ENCODE results near the gene NABP1.
A peak's percentile ranks its signal among the peaks of the same experiment; 100 is the strongest.

NABP1 gene

GRCh38 chr2:191670787-191671186, 7.1 kb upstream of the NABP1 start:
- no peak for TF ChIP-seq CTCF (IDR thresholded peaks at IDR 0.05; ENCODE audit: unreplicated experiment in 3 of 3)
- Mint-ChIP-seq H3K36me3 (ENCODE audit: low read depth) (no peaks in the 10 kb centered on the region), H3K4me3 (no peak overlapping the region), H3K27ac (no peak overlapping the region), H3K27me3 (ENCODE audit: low read depth) (no peaks in the 10 kb centered on the region), H3K4me1 (no peaks in the 10 kb centered on the region), H3K9me3 (peaks cover 3% of the 10 kb centered on the region)

- H3K4me3 Mint-ChIP-seq = peak overlapping the region; percentile 89 to 93 (median 91)
- H3K36me3 Mint-ChIP-seq (ENCODE audit: low read depth) = no peaks in the 10 kb centered on the region
- H3K27me3 Mint-ChIP-seq (ENCODE audit: low read depth) = no peaks in the 10 kb centered on the region
- H3K27ac Mint-ChIP-seq = peak overlapping the region; percentile 65 to 98 (median 82)
- peaks cover 15% of the 10 kb centered on the region for H3K4me1 Mint-ChIP-seq
- TF ChIP-seq CTCF (IDR thresholded peaks at IDR 0.05; ENCODE audit: unreplicated experiment in 3 of 3) = no peak
- peaks cover 3% of the 10 kb centered on the region for H3K9me3 Mint-ChIP-seq
Observed at GRCh38 chr2:191675807-191676721, 1.9 kb upstream of the NABP1 start.

GRCh38 chr2:191676790-191677645, 918 bp upstream of the NABP1 start:
- Mint-ChIP-seq H3K9me3 (peaks cover 3% of the 10 kb centered on the region), H3K27me3 (ENCODE audit: low read depth) (no peaks in the 10 kb centered on the region), H3K4me3 (peak overlapping the region; percentile 89 to 93 (median 91)), H3K27ac (peak overlapping the region; percentile 82 to 98 (median 93)), H3K4me1 (peaks cover 15% of the 10 kb centered on the region), H3K36me3 (ENCODE audit: low read depth) (no peaks in the 10 kb centered on the region)
- TF ChIP-seq CTCF (IDR thresholded peaks at IDR 0.05; ENCODE audit: unreplicated experiment in 3 of 3) = no peak

- no peak for TF ChIP-seq CTCF (IDR thresholded peaks at IDR 0.05; ENCODE audit: unreplicated experiment in 3 of 3)
- Mint-ChIP-seq H3K9me3 (no peaks in the 10 kb centered on the region), H3K27ac (peak overlapping the region; percentile 56 to 98 (median 82)), H3K4me1 (peaks cover 15% of the 10 kb centered on the region), H3K36me3 (ENCODE audit: low read depth) (peaks cover 7% of the 10 kb centered on the region), H3K4me3 (peak overlapping the region; percentile 89 to 93 (median 91)), H3K27me3 (ENCODE audit: low read depth) (no peaks in the 10 kb centered on the region)
Observed at GRCh38 chr2:191678437-191679100, 633 bp downstream of the NABP1 start.

GRCh38 chr2:191679818-191680600, 2.1 kb downstream of the NABP1 start:
- Mint-ChIP-seq H3K9me3 (no peaks in the 10 kb centered on the region), H3K4me3 (peak overlapping the region; percentile 67 to 93 (median 70)), H3K36me3 (ENCODE audit: low read depth) (peaks cover 12% of the 10 kb centered on the region), H3K4me1 (peaks cover 15% of the 10 kb centered on the region), H3K27me3 (ENCODE audit: low read depth) (no peaks in the 10 kb centered on the region), H3K27ac (peak overlapping the region in 1 of 3 experiments; percentile 17)
- no peak for TF ChIP-seq CTCF (IDR thresholded peaks at IDR 0.05; ENCODE audit: unreplicated experiment in 3 of 3)
